KMS-11 (cell line): ENCODE results near the gene DGCR6L.

Source experiments
- H2AFZ ChIP-seq: fragments of 200-600 bp; sonication (generic); 2 replicates; pipeline ENCODE4 v1.6.1; 2016; ENCODE audit warnings: antibody characterized with exemption, mixed run types, low read depth
- H3K27ac ChIP-seq: fragments of 200-600 bp; sonication (generic); 2 replicates; pipeline ENCODE4 v1.6.1; 2016; ENCODE audit warnings: mild to moderate bottlenecking, mixed run types
- H3K27me3 ChIP-seq: fragments of 200-600 bp; sonication (generic); 2 replicates; pipeline ENCODE4 v1.6.1; 2017; ENCODE audit warnings: mild to moderate bottlenecking, low read depth, mixed run types, moderate library complexity; ENCODE audit not compliant: insufficient read depth
- H3K36me3 ChIP-seq: fragments of 200-600 bp; sonication (generic); 2 replicates; pipeline ENCODE4 v1.6.1; 2017; ENCODE audit warnings: mild to moderate bottlenecking, mixed run types; ENCODE audit not compliant: insufficient read depth
- H3K4me1 ChIP-seq: fragments of 200-600 bp; sonication (generic); 2 replicates; pipeline ENCODE4 v1.6.1; 2016; ENCODE audit warnings: mild to moderate bottlenecking, low read depth, mixed run types; ENCODE audit not compliant: poor library complexity, severe bottlenecking
- H3K4me2 ChIP-seq: fragments of 200-600 bp; sonication (generic); 2 replicates; pipeline ENCODE4 v1.7.0; 2016; ENCODE audit warnings: mild to moderate bottlenecking, mixed run types
- H3K4me3 ChIP-seq: fragments of 200-600 bp; sonication (generic); IDR thresholded peaks from 2 replicates; pipeline ENCODE4 v1.6.1; 2017; ENCODE audit warnings: low read depth, low read length, mixed read lengths; ENCODE audit not compliant: insufficient read depth
- H3K79me2 ChIP-seq: fragments of 200-600 bp; sonication (generic); 2 replicates; pipeline ENCODE4 v1.6.1; 2016; ENCODE audit warnings: low read depth, mixed run types; ENCODE audit not compliant: insufficient read depth
- H3K9ac ChIP-seq: fragments of 200-600 bp; sonication (generic); 2 replicates; pipeline ENCODE4 v1.6.1; 2016; ENCODE audit warnings: mild to moderate bottlenecking, mixed run types
- H4K20me1 ChIP-seq: fragments of 200-600 bp; sonication (generic); 2 replicates; pipeline ENCODE4 v1.6.1; 2016; ENCODE audit warnings: mild to moderate bottlenecking, mixed run types; ENCODE audit not compliant: insufficient read depth
- TF ChIP-seq, protein P1 (sequence below): fragments of 200-600 bp; sonication (generic); conservative IDR thresholded peaks from 2 replicates; pipeline ENCODE4 v1.6.1; 2017; ENCODE audit warnings: low read depth, mild to moderate bottlenecking, antibody characterized with exemption, low read length, moderate library complexity, mixed read lengths

Gene DGCR6L

DNA sequence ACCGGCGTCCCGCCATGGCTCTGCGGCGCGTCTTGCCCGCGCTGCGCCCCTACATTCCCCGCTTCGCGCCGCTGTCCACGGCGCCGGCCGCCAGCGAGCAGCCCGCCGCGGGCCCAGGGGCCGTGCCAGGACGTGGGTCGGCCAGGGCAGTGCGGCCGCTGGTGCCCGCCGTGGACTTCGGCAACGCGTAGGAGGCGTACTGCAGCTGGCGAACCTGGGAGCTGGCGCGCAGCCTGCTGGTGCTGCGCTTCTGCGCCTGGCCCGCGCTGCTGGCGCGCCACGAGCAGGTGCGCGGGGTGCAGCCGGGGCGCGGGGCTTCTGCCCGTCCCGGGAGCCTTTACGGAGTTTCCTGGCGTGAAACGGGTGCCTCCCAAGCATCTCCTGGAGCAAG, 20.1 kb downstream of the DGCR6L start:
- Histone ChIP-seq H2AFZ (peak overlapping the region; percentile 80; the same call in 1 of the 2 replicates), H3K9ac (no peak overlapping the region), H3K4me3 (no peak overlapping the region), H4K20me1 (no peaks in the 10 kb centered on the region), H3K79me2 (no peaks in the 10 kb centered on the region), H3K4me1 (no peaks in the 10 kb centered on the region), H3K4me2 (peak overlapping the region; percentile 45), H3K27me3 (peaks cover 15% of the 10 kb centered on the region; the same call in 1 of the 2 replicates), H3K36me3 (no peaks in the 10 kb centered on the region), H3K27ac (no peak overlapping the region)
- TF ChIP-seq, protein P1, sequence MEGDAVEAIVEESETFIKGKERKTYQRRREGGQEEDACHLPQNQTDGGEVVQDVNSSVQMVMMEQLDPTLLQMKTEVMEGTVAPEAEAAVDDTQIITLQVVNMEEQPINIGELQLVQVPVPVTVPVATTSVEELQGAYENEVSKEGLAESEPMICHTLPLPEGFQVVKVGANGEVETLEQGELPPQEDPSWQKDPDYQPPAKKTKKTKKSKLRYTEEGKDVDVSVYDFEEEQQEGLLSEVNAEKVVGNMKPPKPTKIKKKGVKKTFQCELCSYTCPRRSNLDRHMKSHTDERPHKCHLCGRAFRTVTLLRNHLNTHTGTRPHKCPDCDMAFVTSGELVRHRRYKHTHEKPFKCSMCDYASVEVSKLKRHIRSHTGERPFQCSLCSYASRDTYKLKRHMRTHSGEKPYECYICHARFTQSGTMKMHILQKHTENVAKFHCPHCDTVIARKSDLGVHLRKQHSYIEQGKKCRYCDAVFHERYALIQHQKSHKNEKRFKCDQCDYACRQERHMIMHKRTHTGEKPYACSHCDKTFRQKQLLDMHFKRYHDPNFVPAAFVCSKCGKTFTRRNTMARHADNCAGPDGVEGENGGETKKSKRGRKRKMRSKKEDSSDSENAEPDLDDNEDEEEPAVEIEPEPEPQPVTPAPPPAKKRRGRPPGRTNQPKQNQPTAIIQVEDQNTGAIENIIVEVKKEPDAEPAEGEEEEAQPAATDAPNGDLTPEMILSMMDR = no peak

GRCh38 chr22:20298803-20299745, 20.8 kb downstream of the DGCR6L start:
- Histone ChIP-seq H3K4me3 (no peak overlapping the region), H3K9ac (peak overlapping the region; percentile 14; the same call in 1 of the 2 replicates), H4K20me1 (no peaks in the 10 kb centered on the region), H3K4me2 (peak overlapping the region; percentile 62), H3K4me1 (no peaks in the 10 kb centered on the region), H3K36me3 (no peaks in the 10 kb centered on the region), H2AFZ (peak overlapping the region; percentile 80), H3K27ac (no peak overlapping the region), H3K79me2 (no peaks in the 10 kb centered on the region), H3K27me3 (peaks cover 19% of the 10 kb centered on the region; the same call in 1 of the 2 replicates)
- TF ChIP-seq, protein P1 = no peak

- H3K4me1 ChIP-seq = no peaks in the 10 kb centered on the region
- H2AFZ ChIP-seq = peak overlapping the region; percentile 80
- H3K79me2 ChIP-seq = no peaks in the 10 kb centered on the region
- TF ChIP-seq, protein P1 = no peak
- H3K9ac ChIP-seq = no peak overlapping the region
- no peak overlapping the region for H3K27ac ChIP-seq
- H3K4me3 ChIP-seq = no peak overlapping the region
- peak overlapping the region; percentile 62; the same call in 1 of the 2 replicates for H3K4me2 ChIP-seq
- no peaks in the 10 kb centered on the region for H3K36me3 ChIP-seq
- H3K27me3 ChIP-seq = peaks cover 24% of the 10 kb centered on the region; the same call in 1 of the 2 replicates
- no peaks in the 10 kb centered on the region for H4K20me1 ChIP-seq
Observed at GRCh38 chr22:20298110-20298802, 21.6 kb downstream of the DGCR6L start.

DNA sequence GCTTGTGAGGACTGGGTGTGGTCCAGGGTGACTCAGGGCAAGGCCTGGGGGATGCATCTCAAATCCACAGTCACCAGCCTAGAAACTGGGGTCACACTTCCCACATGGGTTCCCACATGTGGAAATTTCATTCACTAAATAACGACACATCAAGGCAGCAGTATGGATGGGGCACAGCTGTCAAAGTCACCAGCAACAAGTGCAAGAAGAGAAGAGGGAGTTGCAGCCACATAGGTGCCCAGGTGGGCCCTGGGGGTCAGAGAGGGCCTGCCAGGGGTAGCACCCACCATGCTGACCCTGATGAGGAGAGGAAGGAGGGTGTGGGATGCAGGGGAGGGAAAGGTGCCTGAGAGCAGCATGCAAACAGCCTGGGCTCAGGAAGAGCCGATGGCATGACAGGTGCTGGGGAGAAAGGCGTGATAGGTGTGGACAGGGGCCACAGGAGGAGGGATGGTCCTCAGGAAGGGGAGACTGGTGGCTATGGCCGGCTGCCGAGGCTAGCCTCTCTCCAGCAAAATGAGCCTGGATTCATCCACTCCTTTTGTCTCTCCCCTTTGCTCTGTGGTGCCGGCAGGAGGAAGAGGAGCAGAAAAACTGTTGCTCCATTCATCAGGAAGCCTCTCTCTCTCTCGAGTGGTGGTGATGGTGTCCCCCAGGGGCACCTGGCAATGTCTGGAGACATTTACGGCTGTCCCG, 22.3 kb downstream of the DGCR6L start:
- no peak overlapping the region for H3K4me3 ChIP-seq
- no peaks in the 10 kb centered on the region for H4K20me1 ChIP-seq
- H3K27ac ChIP-seq = no peak overlapping the region
- H2AFZ ChIP-seq = no peak overlapping the region
- TF ChIP-seq, protein P1 = no peak
- no peaks in the 10 kb centered on the region for H3K79me2 ChIP-seq
- H3K4me1 ChIP-seq = no peaks in the 10 kb centered on the region
- H3K4me2 ChIP-seq = no peak overlapping the region
- no peak overlapping the region for H3K9ac ChIP-seq
- peaks cover 25% of the 10 kb centered on the region; the same call in 1 of the 2 replicates for H3K27me3 ChIP-seq
- H3K36me3 ChIP-seq = no peaks in the 10 kb centered on the region
